OCI-LY1 (cell line): Measurements from ENCODE around the gene PKN1.

Experiments used
- H2AFZ ChIP-seq: fragments of 200-600 bp; sonication (generic), shearing (Covaris generic); 2 replicates; pipeline ENCODE4 v1.6.0; 2014; ENCODE audit warnings: antibody characterized with exemption, mild to moderate bottlenecking, low read length
- H3F3A ChIP-seq: fragments of 200-600 bp; sonication (generic), shearing (Covaris generic); 2 replicates; pipeline ENCODE4 v1.6.0; 2014; ENCODE audit warnings: mild to moderate bottlenecking, antibody characterized with exemption, low read length, moderate library complexity; ENCODE audit not compliant: insufficient read depth
- H3K27ac ChIP-seq: fragments of 200-600 bp; sonication (generic); 2 replicates; pipeline ENCODE4 v1.5.1; 2014; ENCODE audit warnings: low read length, mixed run types, mild to moderate bottlenecking, low read depth; ENCODE audit not compliant: poor library complexity, severe bottlenecking
- H3K27me3 ChIP-seq: fragments of 200-600 bp; sonication (generic); 2 replicates; pipeline ENCODE4 v1.6.0; 2014; ENCODE audit warnings: antibody characterized with exemption, mild to moderate bottlenecking, low read length, moderate library complexity; ENCODE audit not compliant: insufficient read depth
- H3K36me3 ChIP-seq: fragments of 200-600 bp; sonication (generic); 2 replicates; pipeline ENCODE4 v1.6.1; 2014; ENCODE audit warnings: mild to moderate bottlenecking, antibody characterized with exemption, low read length, moderate library complexity, mixed read lengths; ENCODE audit not compliant: insufficient read depth
- H3K4me1 ChIP-seq: fragments of 200-600 bp; sonication (generic); 2 replicates; pipeline ENCODE4 v1.5.1; 2014; ENCODE audit warnings: mild to moderate bottlenecking, low read length, moderate library complexity; ENCODE audit not compliant: insufficient read depth, severe bottlenecking
- H3K4me2 ChIP-seq: fragments of 200-600 bp; sonication (generic), shearing (Covaris generic); 2 replicates; pipeline ENCODE4 v1.6.1; 2014; ENCODE audit warnings: low read length
- H3K4me3 ChIP-seq: fragments of 200-600 bp; sonication (generic); 2 replicates; pipeline ENCODE4 v1.5.1; 2014; ENCODE audit warnings: low read length, low read depth, mild to moderate bottlenecking, mixed read lengths; ENCODE audit not compliant: poor library complexity, severe bottlenecking
- H3K79me2 ChIP-seq: fragments of 200-600 bp; shearing (Covaris generic); 2 replicates; pipeline ENCODE4 v1.6.1; 2016; ENCODE audit warnings: mixed run types, low read length, mixed read lengths; ENCODE audit not compliant: insufficient read depth
- H3K9ac ChIP-seq: fragments of 200-600 bp; sonication (generic), shearing (Covaris generic); 2 replicates; pipeline ENCODE4 v1.6.1; 2014; ENCODE audit warnings: mild to moderate bottlenecking, low read length, mixed read lengths
- H3K9me2 ChIP-seq: fragments of 200-600 bp; sonication (generic), shearing (Covaris generic); 2 replicates; pipeline ENCODE4 v1.6.1; 2014; ENCODE audit warnings: low read depth, mild to moderate bottlenecking, low read length, mixed read lengths
- H3K9me3 ChIP-seq: fragments of 200-600 bp; shearing (Covaris generic); 2 replicates; pipeline ENCODE4 v1.6.1; 2014; ENCODE audit warnings: low read length, mixed read lengths
- H4K20me1 ChIP-seq: fragments of 200-600 bp; sonication (generic), shearing (Covaris generic); 2 replicates; pipeline ENCODE4 v1.6.0; 2016; ENCODE audit warnings: mild to moderate bottlenecking, low read length; ENCODE audit not compliant: insufficient read depth
- EZH2 ChIP-seq: fragments of 200-600 bp; sonication (generic), shearing (Covaris generic); IDR thresholded peaks from 2 replicates; pipeline ENCODE4 v1.8.0; 2017; ENCODE audit warnings: borderline replicate concordance, mixed run types, mild to moderate bottlenecking, antibody characterized with exemption, low read length, moderate library complexity, mixed read lengths
- TF ChIP-seq, protein P1 (sequence below): fragments of 200-600 bp; sonication (generic), shearing (Covaris generic); IDR thresholded peaks from 2 replicates; pipeline ENCODE4 v1.5.1; 2017; ENCODE audit warnings: mild to moderate bottlenecking, antibody characterized with exemption, low read length, moderate library complexity, mixed read lengths

The PKN1 gene

DNA sequence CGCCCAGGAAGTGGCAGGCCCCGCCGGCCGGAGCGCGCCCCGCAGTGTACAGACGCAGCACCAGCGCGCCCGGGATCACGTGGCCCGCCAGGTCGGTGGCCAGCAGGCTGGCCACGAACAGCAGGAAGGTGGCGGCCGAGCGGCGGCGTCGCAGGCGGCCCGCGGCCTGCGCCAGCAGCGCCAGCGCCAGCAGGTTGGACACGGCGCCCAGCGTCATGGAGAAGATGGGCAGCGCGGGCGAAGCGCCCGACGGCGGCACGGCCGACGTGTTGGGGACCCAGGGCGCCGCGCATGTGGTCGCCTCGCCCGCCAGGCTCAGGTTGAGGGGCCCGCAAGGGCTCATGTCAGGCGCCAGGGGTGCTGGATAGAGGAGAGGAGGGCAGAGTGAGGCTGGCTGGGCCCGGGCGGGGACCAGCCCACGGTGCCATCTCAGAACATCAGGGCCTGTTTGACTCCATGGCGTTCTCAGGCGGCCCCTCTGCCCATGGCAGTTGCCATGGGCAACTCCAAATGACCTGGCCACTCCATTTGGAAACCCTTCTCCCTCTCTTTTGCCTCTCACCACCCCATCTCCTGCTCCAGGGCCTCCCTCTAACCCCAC, 41.0 kb downstream of the PKN1 start:
- no peaks in the 10 kb centered on the region for H3K9me3 ChIP-seq
- no peak for TF ChIP-seq EZH2
- TF ChIP-seq, protein P1, sequence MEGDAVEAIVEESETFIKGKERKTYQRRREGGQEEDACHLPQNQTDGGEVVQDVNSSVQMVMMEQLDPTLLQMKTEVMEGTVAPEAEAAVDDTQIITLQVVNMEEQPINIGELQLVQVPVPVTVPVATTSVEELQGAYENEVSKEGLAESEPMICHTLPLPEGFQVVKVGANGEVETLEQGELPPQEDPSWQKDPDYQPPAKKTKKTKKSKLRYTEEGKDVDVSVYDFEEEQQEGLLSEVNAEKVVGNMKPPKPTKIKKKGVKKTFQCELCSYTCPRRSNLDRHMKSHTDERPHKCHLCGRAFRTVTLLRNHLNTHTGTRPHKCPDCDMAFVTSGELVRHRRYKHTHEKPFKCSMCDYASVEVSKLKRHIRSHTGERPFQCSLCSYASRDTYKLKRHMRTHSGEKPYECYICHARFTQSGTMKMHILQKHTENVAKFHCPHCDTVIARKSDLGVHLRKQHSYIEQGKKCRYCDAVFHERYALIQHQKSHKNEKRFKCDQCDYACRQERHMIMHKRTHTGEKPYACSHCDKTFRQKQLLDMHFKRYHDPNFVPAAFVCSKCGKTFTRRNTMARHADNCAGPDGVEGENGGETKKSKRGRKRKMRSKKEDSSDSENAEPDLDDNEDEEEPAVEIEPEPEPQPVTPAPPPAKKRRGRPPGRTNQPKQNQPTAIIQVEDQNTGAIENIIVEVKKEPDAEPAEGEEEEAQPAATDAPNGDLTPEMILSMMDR = no peak
- no peaks in the 10 kb centered on the region for H4K20me1 ChIP-seq
- H3K79me2 ChIP-seq = no peaks in the 10 kb centered on the region
- H3K4me2 ChIP-seq = no peak overlapping the region
- no peaks in the 10 kb centered on the region for H3F3A ChIP-seq
- H3K27ac ChIP-seq = no peak overlapping the region
- peaks cover 31% of the 10 kb centered on the region for H3K36me3 ChIP-seq
- H3K27me3 ChIP-seq = peaks cover 6% of the 10 kb centered on the region; the same call in 1 of the 2 replicates
- no peak overlapping the region for H3K9ac ChIP-seq
- H2AFZ ChIP-seq = no peak overlapping the region
- H3K4me1 ChIP-seq = peaks cover 9% of the 10 kb centered on the region
- no peaks in the 10 kb centered on the region for H3K9me2 ChIP-seq
- H3K4me3 ChIP-seq = no peak overlapping the region

DNA sequence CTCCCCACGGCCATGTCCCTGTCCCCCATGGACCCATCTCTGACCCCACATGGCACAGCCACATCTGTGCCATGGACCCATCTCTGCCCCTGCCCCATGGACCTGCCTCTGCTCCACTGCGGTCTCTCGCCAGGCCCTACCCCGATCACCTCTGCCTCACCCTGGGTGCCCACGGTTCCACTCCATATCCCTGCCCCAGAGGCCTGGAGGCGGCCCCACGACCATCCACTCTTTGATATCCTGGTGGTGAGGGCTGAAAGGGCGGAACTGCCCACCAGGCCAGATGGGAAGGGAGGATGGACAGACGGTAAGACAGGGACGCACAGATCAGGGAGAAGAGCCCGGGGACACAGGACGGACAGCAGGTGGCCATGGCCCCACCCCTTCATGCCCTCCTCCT, 41.7 kb downstream of the PKN1 start:
- no peaks in the 10 kb centered on the region for H3K9me3 ChIP-seq
- peaks cover 26% of the 10 kb centered on the region for H3K36me3 ChIP-seq
- no peaks in the 10 kb centered on the region for H3K79me2 ChIP-seq
- H3K9me2 ChIP-seq = no peaks in the 10 kb centered on the region
- no peaks in the 10 kb centered on the region for H3F3A ChIP-seq
- H3K27ac ChIP-seq = no peak overlapping the region
- TF ChIP-seq EZH2 = no peak
- TF ChIP-seq, protein P1 = no peak
- H3K4me2 ChIP-seq = no peak overlapping the region
- no peak overlapping the region for H2AFZ ChIP-seq
- H3K9ac ChIP-seq = no peak overlapping the region
- no peak overlapping the region for H3K4me3 ChIP-seq
- peaks cover 9% of the 10 kb centered on the region for H3K4me1 ChIP-seq
- H4K20me1 ChIP-seq = no peaks in the 10 kb centered on the region
- peaks cover 6% of the 10 kb centered on the region; the same call in 1 of the 2 replicates for H3K27me3 ChIP-seq

DNA sequence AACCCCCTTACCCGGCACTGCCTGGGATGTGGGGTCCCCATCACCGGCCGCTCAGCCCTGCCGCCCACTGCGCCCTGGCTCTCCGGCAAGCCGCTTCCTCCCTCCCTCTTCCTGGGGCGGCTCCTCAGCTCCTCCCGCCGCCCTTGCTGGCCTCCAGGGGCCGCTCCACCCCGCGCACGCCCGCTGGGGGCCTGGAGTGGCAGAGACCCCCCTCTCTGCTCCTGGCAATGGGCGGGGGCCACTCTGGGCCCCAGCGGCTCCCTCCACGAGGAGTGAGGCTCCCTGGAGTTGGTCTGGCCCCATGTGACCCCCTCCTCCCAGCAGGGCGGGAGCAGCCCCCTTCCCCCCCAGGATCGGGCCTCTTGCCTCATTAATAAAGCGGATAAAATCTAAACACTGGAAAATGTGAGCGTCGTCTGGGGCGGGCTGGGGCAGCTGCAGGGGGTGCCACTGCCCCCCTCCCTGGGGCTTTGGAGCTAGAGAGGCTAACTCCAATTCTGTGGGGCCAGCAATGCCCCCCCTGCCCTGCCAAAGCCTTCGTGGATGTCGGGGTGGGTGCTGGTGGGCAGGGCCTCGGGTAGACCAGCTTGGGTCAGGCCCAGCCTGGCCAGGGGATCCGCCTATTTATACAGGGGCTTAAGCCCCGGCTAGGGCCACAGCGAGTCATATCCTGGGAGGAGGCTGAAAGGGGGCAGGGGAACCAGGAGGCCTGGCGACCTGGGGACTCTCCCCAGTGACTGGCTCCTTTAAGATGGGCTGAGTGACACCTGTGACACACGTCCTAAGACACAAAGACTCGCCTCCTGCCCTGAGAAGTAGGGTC, 42.4 kb downstream of the PKN1 start, which contains the start of gene PTGER1:
Gene PTGER1 (minus strand): TSS at position 104 of the 823 bp plus-strand sequence. CDS start 1,034 bp downstream, outside the sequence.
- H3K27me3 ChIP-seq = peaks cover 6% of the 10 kb centered on the region; the same call in 1 of the 2 replicates
- H3K9ac ChIP-seq = no peak within 1 kb of the TSS
- H3K79me2 ChIP-seq = no peaks in the 10 kb centered on the region
- H3K9me3 ChIP-seq = no peaks in the 10 kb centered on the region
- H4K20me1 ChIP-seq = no peaks in the 10 kb centered on the region
- no peak within 1 kb of the TSS for H3K4me3 ChIP-seq
- H3F3A ChIP-seq = no peaks in the 10 kb centered on the region
- H3K4me2 ChIP-seq = no peak within 1 kb of the TSS
- no peak within 1 kb of the TSS for H3K27ac ChIP-seq
- peaks cover 13% of the 10 kb centered on the region for H3K4me1 ChIP-seq
- no peak within 1 kb of the TSS for H2AFZ ChIP-seq
- H3K36me3 ChIP-seq = peaks cover 20% of the 10 kb centered on the region
- H3K9me2 ChIP-seq = no peaks in the 10 kb centered on the region
- TF ChIP-seq, protein P1 = no peak; the same call in 1 of the 2 replicates
- TF ChIP-seq EZH2 = no peak
